ENCODE measurements around the gene URB2. TPM values are rescaled to one million over a fixed set of nuclear protein-coding genes. Genes with fewer than 3 reads are reported as not detected.

Gene URB2
- total RNA-seq, 1 donor: 10.2 TPM

GRCh38 chr1:229643996-229644745, 18.1 kb downstream of the URB2 start:
- no peak for DNase-seq (ENCODE audit: low read depth in 2 of 3, low spot score in 2 of 3)

GRCh38 chr1:229645324-229645993, 19.4 kb downstream of the URB2 start:
- no peak for DNase-seq (ENCODE audit: low read depth in 2 of 3, low spot score in 2 of 3)

- DNase-seq (ENCODE audit: low read depth in 2 of 3, low spot score in 2 of 3): no peak
These were observed 22.4 kb downstream of the URB2 start for GRCh38 chr1:229648406-229648805.

GRCh38 chr1:229650045-229650444, 24.0 kb downstream of the URB2 start:
- DNase-seq (ENCODE audit: low read depth in 2 of 3, low spot score in 2 of 3): no peak

GRCh38 chr1:229651546-229651945, 25.5 kb downstream of the URB2 start:
- DNase-seq (ENCODE audit: low read depth in 2 of 3, low spot score in 2 of 3): no peak

- no peak for DNase-seq (ENCODE audit: low read depth in 2 of 3, low spot score in 2 of 3)
These were observed 27.4 kb downstream of the URB2 start for GRCh38 chr1:229653420-229653819.

GRCh38 chr1:229655781-229656180, 29.7 kb downstream of the URB2 start:
- DNase-seq (ENCODE audit: low read depth in 2 of 3, low spot score in 2 of 3): no peak

- no peak for DNase-seq (ENCODE audit: low read depth in 2 of 3, low spot score in 2 of 3)
These were observed 32.1 kb downstream of the URB2 start for GRCh38 chr1:229657993-229658755.

- DNase-seq (ENCODE audit: low read depth in 2 of 3, low spot score in 2 of 3): peak; percentile 36 to 79 (median 61)
These were observed 35.2 kb downstream of the URB2 start for GRCh38 chr1:229661022-229661877.

- DNase-seq (ENCODE audit: low read depth in 2 of 3, low spot score in 2 of 3): no peak
These were observed 35.9 kb downstream of the URB2 start for GRCh38 chr1:229661897-229662296.

GRCh38 chr1:229664133-229664689, 38.2 kb downstream of the URB2 start:
- peak in 2 of 3 donors; percentile 5 to 26 for DNase-seq (ENCODE audit: low read depth in 2 of 3, low spot score in 2 of 3)

- DNase-seq (ENCODE audit: low read depth in 2 of 3, low spot score in 2 of 3): no peak
These were observed 40.0 kb downstream of the URB2 start for GRCh38 chr1:229665912-229666558.

- DNase-seq (ENCODE audit: low read depth in 2 of 3, low spot score in 2 of 3): no peak
These were observed 40.5 kb downstream of the URB2 start for GRCh38 chr1:229666585-229666984.

GRCh38 chr1:229669333-229669732, 43.3 kb downstream of the URB2 start:
- no peak for DNase-seq (ENCODE audit: low read depth in 2 of 3, low spot score in 2 of 3)

- DNase-seq (ENCODE audit: low read depth in 2 of 3, low spot score in 2 of 3): no peak
These were observed 45.3 kb downstream of the URB2 start for GRCh38 chr1:229671310-229671709.

GRCh38 chr1:229672246-229672645, 46.2 kb downstream of the URB2 start:
- no peak for DNase-seq (ENCODE audit: low read depth in 2 of 3, low spot score in 2 of 3)

- DNase-seq (ENCODE audit: low read depth in 2 of 3, low spot score in 2 of 3): no peak
These were observed 48.0 kb downstream of the URB2 start for GRCh38 chr1:229674042-229674441.

GRCh38 chr1:229675396-229675795, 49.3 kb downstream of the URB2 start:
- DNase-seq (ENCODE audit: low read depth in 2 of 3, low spot score in 2 of 3): no peak

- DNase-seq (ENCODE audit: low read depth in 2 of 3, low spot score in 2 of 3): no peak
These were observed 59.1 kb downstream of the URB2 start for GRCh38 chr1:229685149-229685548.

- DNase-seq (ENCODE audit: low read depth in 2 of 3, low spot score in 2 of 3): no peak
These were observed 63.2 kb downstream of the URB2 start for GRCh38 chr1:229689273-229689672.

All from hematopoietic multipotent progenitor cell (in vitro differentiated cells).